CD4-positive, alpha-beta T cell (primary cell): ENCODE measurements around the gene UGT2B15. TPM values are rescaled to one million over a fixed set of nuclear protein-coding genes. Genes with fewer than 3 reads are reported as not detected.

Source experiments
- ATAC-seq: fragments of 200-7000 bp; cut with Tn5 transposase; one replicate; pipeline ENCODE4 v1.10.0; 2022; ENCODE audit warnings: mild to moderate bottlenecking; ENCODE audit not compliant: poor library complexity
- CTCF ChIA-PET: fragments of 350-600 bp; sonication (Branson Sonifier 250); formaldehyde crosslinking; loops from one replicate; lab custom pipeline; 2021; ENCODE audit warnings: antibody characterized with exemption, inconsistent platforms; lab: Charles Lee
- POLR2A ChIA-PET: fragments of 350-600 bp; sonication (Branson Sonifier 250); formaldehyde crosslinking; loops from one replicate; lab custom pipeline; 2021; ENCODE audit warnings: antibody characterized with exemption, inconsistent platforms; lab: Charles Lee
- DNase-seq, 14 experiments: peaks; one replicate each; pipeline ENCODE4 v3.0.0-alpha.2; 2013 to 2020; ENCODE audit warnings: mixed read lengths in 2 of 14
- H3K27ac ChIP-seq, 2 donors: one replicate each; pipeline versions ENCODE4 v1.5.1 to v1.7.0; 2013; ENCODE audit warnings: low read length in 2 of 2, low read depth in 1 of 2, mild to moderate bottlenecking in 1 of 2
- H3K27me3 ChIP-seq, 2 experiments: 1 replicate in 1 of 2; 2 replicates in 1 of 2; pipeline versions ENCODE4 v1.6.1 to v1.7.0; 2013; ENCODE audit warnings: low read length in 2 of 2, control low read depth in 1 of 2, mild to moderate bottlenecking in 1 of 2, moderate library complexity in 1 of 2; ENCODE audit not compliant: insufficient read depth in 2 of 2, control insufficient read depth in 1 of 2
- H3K36me3 ChIP-seq: one replicate; pipeline ENCODE4 v1.6.1; 2013; ENCODE audit warnings: low read length, control low read depth; ENCODE audit not compliant: insufficient read depth
- H3K4me1 ChIP-seq: one replicate; pipeline ENCODE4 v1.6.1; 2013; ENCODE audit warnings: low read length, control low read depth; ENCODE audit not compliant: insufficient read depth
- H3K4me3 ChIP-seq: one replicate; pipeline ENCODE4 v1.5.1; 2013; ENCODE audit warnings: mild to moderate bottlenecking, low read length, moderate library complexity
- H3K9me3 ChIP-seq, 2 experiments: 1 replicate in 1 of 2; 2 replicates in 1 of 2; pipeline versions ENCODE4 v1.6.1 to v1.7.0; 2013; ENCODE audit warnings: low read length in 2 of 2, mild to moderate bottlenecking in 2 of 2, control low read depth in 1 of 2, moderate library complexity in 1 of 2; ENCODE audit not compliant: control insufficient read depth in 1 of 2, insufficient read depth in 1 of 2
- H3K27ac Mint-ChIP-seq: one replicate; pipeline ENCODE4 v1.8.0; 2020; ENCODE audit warnings: mixed read lengths
- H3K27me3 Mint-ChIP-seq: one replicate; pipeline ENCODE4 v1.8.0; 2021; ENCODE audit warnings: mixed read lengths
- H3K36me3 Mint-ChIP-seq: one replicate; pipeline ENCODE4 v1.8.0; 2021; ENCODE audit warnings: low read depth, mixed read lengths
- H3K4me1 Mint-ChIP-seq: one replicate; pipeline ENCODE4 v1.8.0; 2021; ENCODE audit warnings: low read depth, mixed read lengths
- H3K4me3 Mint-ChIP-seq: one replicate; pipeline ENCODE4 v1.8.0; 2020; ENCODE audit warnings: mild to moderate bottlenecking, mixed read lengths
- H3K9me3 Mint-ChIP-seq: one replicate; pipeline ENCODE4 v1.8.0; 2020; ENCODE audit warnings: mixed read lengths
- intact Hi-C, 2 experiments: fragments of 100-400 bp; cut with DNase I in 1 of 2; cut with micrococcal nuclease in 1 of 2; formaldehyde crosslinking; loops; one replicate each; pipeline versions ENCODE4 v1.15.1 to v1.9.0; 2023 to 2025; cut with DNase I, micrococcal nuclease
- total RNA-seq, 174 experiments: library from RNA in 2 of 174; stranded (reverse) in 2 of 174; gene quantifications; one replicate each; pipeline ENCODE4 v1.2.3 and lab custom pipeline; 2021 to 2026
- TF ChIP-seq, protein P1 (sequence below): fragments of 200-600 bp; IDR thresholded peaks from one replicate; pipeline ENCODE4 v1.8.0; 2022; ENCODE audit warnings: antibody characterized with exemption, mild to moderate bottlenecking

UGT2B15 gene
- total RNA-seq, 2 experiments from 2014 or later, result not detected

DNA sequence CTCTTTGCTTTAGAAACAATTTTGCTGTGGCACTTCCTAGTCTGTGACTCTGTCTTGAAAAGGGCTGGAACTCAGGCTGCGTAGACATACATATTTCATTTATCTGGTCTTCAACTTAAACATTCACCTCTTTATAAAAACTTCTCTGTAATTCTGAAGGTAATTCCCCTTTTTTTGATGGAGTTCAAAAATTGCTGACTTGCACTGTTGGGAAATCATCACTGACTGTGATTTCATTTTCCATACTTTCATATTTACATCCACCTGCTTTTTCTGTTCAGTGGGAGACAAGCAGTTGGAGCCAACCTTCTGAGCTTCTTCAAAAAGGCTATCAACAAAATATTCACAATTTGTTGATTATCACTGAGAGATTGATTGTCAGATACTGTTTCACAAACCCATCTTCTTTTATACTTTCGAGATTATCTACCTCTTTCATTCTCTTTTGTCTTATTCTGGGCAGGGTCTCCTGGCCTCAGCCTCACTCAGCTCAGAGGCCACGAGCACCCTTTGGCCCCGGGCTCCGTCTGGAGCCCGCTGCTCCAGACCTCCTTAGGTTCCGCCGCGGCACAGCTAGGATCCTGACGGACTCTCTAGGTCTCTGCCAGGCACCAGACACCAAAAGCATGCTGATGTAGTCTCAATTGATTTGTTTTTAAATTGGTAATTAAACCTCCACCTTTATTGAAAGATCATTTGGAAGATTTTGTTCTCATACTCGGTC lies 54.6 kb downstream of the UGT2B15 start:
- H3K9me3 ChIP-seq, result no peaks in the 10 kb centered on the region
- Mint-ChIP-seq H3K9me3 (no peaks in the 10 kb centered on the region), H3K4me1 (no peaks in the 10 kb centered on the region), H3K27ac (no peak overlapping the region), H3K27me3 (no peaks in the 10 kb centered on the region), H3K4me3 (no peak overlapping the region), H3K36me3 (no peaks in the 10 kb centered on the region)
- CTCF ChIA-PET, result no interaction called here
- TF ChIP-seq, protein P1, sequence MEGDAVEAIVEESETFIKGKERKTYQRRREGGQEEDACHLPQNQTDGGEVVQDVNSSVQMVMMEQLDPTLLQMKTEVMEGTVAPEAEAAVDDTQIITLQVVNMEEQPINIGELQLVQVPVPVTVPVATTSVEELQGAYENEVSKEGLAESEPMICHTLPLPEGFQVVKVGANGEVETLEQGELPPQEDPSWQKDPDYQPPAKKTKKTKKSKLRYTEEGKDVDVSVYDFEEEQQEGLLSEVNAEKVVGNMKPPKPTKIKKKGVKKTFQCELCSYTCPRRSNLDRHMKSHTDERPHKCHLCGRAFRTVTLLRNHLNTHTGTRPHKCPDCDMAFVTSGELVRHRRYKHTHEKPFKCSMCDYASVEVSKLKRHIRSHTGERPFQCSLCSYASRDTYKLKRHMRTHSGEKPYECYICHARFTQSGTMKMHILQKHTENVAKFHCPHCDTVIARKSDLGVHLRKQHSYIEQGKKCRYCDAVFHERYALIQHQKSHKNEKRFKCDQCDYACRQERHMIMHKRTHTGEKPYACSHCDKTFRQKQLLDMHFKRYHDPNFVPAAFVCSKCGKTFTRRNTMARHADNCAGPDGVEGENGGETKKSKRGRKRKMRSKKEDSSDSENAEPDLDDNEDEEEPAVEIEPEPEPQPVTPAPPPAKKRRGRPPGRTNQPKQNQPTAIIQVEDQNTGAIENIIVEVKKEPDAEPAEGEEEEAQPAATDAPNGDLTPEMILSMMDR, result no peak
- H3K27me3 ChIP-seq, result no peaks in the 10 kb centered on the region
- POLR2A ChIA-PET, result no interaction called here
- no peaks in the 10 kb centered on the region for H3K4me1 ChIP-seq
- no peak overlapping the region for H3K4me3 ChIP-seq
- intact Hi-C loops, result no loop called here
- DNase-seq (no peak), ATAC-seq (no peak)
- H3K36me3 ChIP-seq, result no peaks in the 10 kb centered on the region
- no peak overlapping the region for H3K27ac ChIP-seq

DNA sequence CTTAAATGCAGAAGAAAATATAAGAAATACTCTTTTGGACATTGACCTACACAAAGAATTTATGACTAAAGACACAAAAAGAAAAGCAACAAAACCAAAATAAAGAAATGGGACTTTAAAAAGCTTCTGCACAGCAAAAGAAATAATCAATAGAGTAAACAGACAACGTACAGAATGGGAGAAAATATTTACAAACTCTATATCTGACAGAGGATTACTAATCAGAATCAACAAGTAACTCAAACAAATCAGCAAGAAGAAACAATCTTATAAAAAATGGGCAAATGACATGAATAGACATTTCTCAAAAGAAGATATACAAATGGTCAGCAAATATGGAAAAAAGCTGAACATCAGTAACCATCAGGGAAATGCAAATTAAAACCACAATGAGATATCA lies 56.7 kb downstream of the UGT2B15 start:
- intact Hi-C loops, result no loop called here
- H3K27ac Mint-ChIP-seq, result no peak overlapping the region
- Histone ChIP-seq H3K27ac (no peak overlapping the region), H3K36me3 (no peaks in the 10 kb centered on the region), H3K4me1 (no peaks in the 10 kb centered on the region), H3K9me3 (no peaks in the 10 kb centered on the region), H3K27me3 (no peaks in the 10 kb centered on the region), H3K4me3 (no peak overlapping the region)
- H3K27me3 Mint-ChIP-seq, result no peaks in the 10 kb centered on the region
- ATAC-seq, result no peak
- no peaks in the 10 kb centered on the region for H3K36me3 Mint-ChIP-seq
- ChIA-PET CTCF (no interaction called here), POLR2A (no interaction called here)
- no peaks in the 10 kb centered on the region for H3K9me3 Mint-ChIP-seq
- DNase-seq, result no peak
- TF ChIP-seq, protein P1, result no peak
- no peak overlapping the region for H3K4me3 Mint-ChIP-seq
- H3K4me1 Mint-ChIP-seq, result no peaks in the 10 kb centered on the region

DNA sequence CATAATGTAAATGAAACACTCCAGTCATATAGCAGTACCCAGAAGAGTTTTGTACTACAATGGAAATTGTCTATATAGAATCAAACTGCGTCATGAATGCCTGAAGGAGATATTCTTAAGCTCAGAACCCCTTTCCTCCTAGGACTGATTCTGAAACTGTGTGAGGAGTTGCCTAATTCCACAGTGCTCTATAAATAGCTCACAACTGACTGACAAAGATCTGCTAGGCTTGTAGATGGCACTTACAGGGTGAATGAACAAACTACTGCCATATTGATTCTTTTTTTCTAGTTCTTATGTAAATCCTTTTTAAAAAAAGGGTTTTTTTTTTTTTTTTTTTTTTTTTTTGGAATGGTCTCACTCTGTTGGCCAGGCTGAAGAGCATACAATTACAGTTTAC lies 64.2 kb downstream of the UGT2B15 start:
- TF ChIP-seq, protein P1, result no peak
- intact Hi-C loops, result no loop called here
- no peaks in the 10 kb centered on the region for H3K4me1 Mint-ChIP-seq
- Histone ChIP-seq H3K27me3 (no peaks in the 10 kb centered on the region), H3K4me1 (no peaks in the 10 kb centered on the region), H3K9me3 (no peaks in the 10 kb centered on the region), H3K4me3 (no peak overlapping the region), H3K36me3 (no peaks in the 10 kb centered on the region), H3K27ac (no peak overlapping the region)
- no peak for DNase-seq
- no peak overlapping the region for H3K27ac Mint-ChIP-seq
- no peak overlapping the region for H3K4me3 Mint-ChIP-seq
- no peaks in the 10 kb centered on the region for H3K36me3 Mint-ChIP-seq
- POLR2A ChIA-PET, result no interaction called here
- H3K27me3 Mint-ChIP-seq, result no peaks in the 10 kb centered on the region
- CTCF ChIA-PET, result no interaction called here
- no peaks in the 10 kb centered on the region for H3K9me3 Mint-ChIP-seq
- ATAC-seq, result no peak
